DMS153 treated with DMSO at 0.1 percent for 48 hours (cell line): Measurements from ENCODE around the gene FABP2.

ENCODE experiments used
- DNase-seq: peaks from one replicate; lab custom pipeline; 2025; ENCODE audit not compliant: unreplicated experiment; lab: John Stamatoyannopoulos, UW

The FABP2 gene

GRCh38 chr4:119268466-119268865 lies 53.5 kb downstream of the FABP2 start:
- DNase-seq, result no peak
